Skin epidermis (tissue), 12 donors: ENCODE measurements around the gene C1R.

Experiments
- H3K27ac ChIP-seq, 21 experiments: fragments of 200-600 bp; sonication (generic) in 11 of 21; one replicate each; pipeline ENCODE4 v1.5.0; 2020; ENCODE audit warnings: mild to moderate bottlenecking in 3 of 21, inconsistent platforms in 2 of 21, moderate library complexity in 2 of 21
- H3K4me3 ChIP-seq, 7 experiments: fragments of 200-600 bp; sonication (generic) in 2 of 7; one replicate each; pipeline ENCODE4 v1.5.0; 2020; ENCODE audit warnings: inconsistent platforms in 2 of 7, mild to moderate bottlenecking in 2 of 7, moderate library complexity in 1 of 7

The C1R gene

GRCh38 chr12:7122811-7123769, 30.8 kb upstream of the C1R start:
- no peak overlapping the region for H3K4me3 ChIP-seq
- H3K27ac ChIP-seq, result peak overlapping the region in 9 of 21 experiments; percentile 9 to 57 (median 39)

GRCh38 chr12:7121324-7121723, 29.1 kb upstream of the C1R start:
- H3K4me3 ChIP-seq, result no peak overlapping the region
- H3K27ac ChIP-seq, result peak overlapping the region in 3 of 21 experiments; percentile 30 to 53 (median 35)

- Histone ChIP-seq H3K4me3 (no peak overlapping the region), H3K27ac (no peak overlapping the region)
Observed at GRCh38 chr12:7120166-7120565, 27.9 kb upstream of the C1R start.

- H3K27ac ChIP-seq, result no peak overlapping the region
- no peak overlapping the region for H3K4me3 ChIP-seq
Observed at GRCh38 chr12:7118881-7119280, 26.6 kb upstream of the C1R start.

GRCh38 chr12:7117670-7118069, 25.4 kb upstream of the C1R start:
- Histone ChIP-seq H3K27ac (no peak overlapping the region), H3K4me3 (no peak overlapping the region)

GRCh38 chr12:7116916-7117315, 24.7 kb upstream of the C1R start:
- Histone ChIP-seq H3K4me3 (no peak overlapping the region), H3K27ac (no peak overlapping the region)

- Histone ChIP-seq H3K27ac (no peak overlapping the region), H3K4me3 (no peak overlapping the region)
Observed at GRCh38 chr12:7116196-7116595, 24.0 kb upstream of the C1R start.

GRCh38 chr12:7114851-7115250, 22.6 kb upstream of the C1R start:
- Histone ChIP-seq H3K4me3 (no peak overlapping the region), H3K27ac (no peak overlapping the region)

- Histone ChIP-seq H3K27ac (peak overlapping the region in 2 of 21 experiments; percentile 6 to 14), H3K4me3 (no peak overlapping the region)
Observed at GRCh38 chr12:7114008-7114407, 21.8 kb upstream of the C1R start.

- peak overlapping the region in 4 of 21 experiments; percentile 6 to 57 (median 22) for H3K27ac ChIP-seq
- H3K4me3 ChIP-seq, result no peak overlapping the region
Observed at GRCh38 chr12:7113389-7113871, 21.2 kb upstream of the C1R start.

GRCh38 chr12:7112041-7112440, 19.8 kb upstream of the C1R start:
- Histone ChIP-seq H3K4me3 (no peak overlapping the region), H3K27ac (peak overlapping the region in 10 of 21 experiments; percentile 3 to 60 (median 38))

- Histone ChIP-seq H3K4me3 (no peak overlapping the region), H3K27ac (peak overlapping the region in 6 of 21 experiments; percentile 5 to 93 (median 31))
Observed at GRCh38 chr12:7110661-7111060, 18.4 kb upstream of the C1R start.

GRCh38 chr12:7109572-7109920, 17.3 kb upstream of the C1R start:
- peak overlapping the region in 5 of 7 experiments; percentile 38 to 61 (median 51) for H3K4me3 ChIP-seq
- peak overlapping the region in 20 of 21 experiments; percentile 27 to 99 (median 95) for H3K27ac ChIP-seq

- peak within 1 kb of the TSS; percentile 80 to 99 (median 95) for H3K27ac ChIP-seq
- H3K4me3 ChIP-seq, result peak within 1 kb of the TSS; percentile 38 to 61 (median 49)
Observed at GRCh38 chr12:7108796-7109571, 16.7 kb upstream of the C1R start, which contains the start of gene C1RL. Gene C1RL (minus strand): TSS chr12:7109214. CDS start chr12:7109180, 34 bp downstream.

- H3K27ac ChIP-seq, result peak overlapping the region; percentile 80 to 99 (median 95)
- peak overlapping the region; percentile 38 to 61 (median 49) for H3K4me3 ChIP-seq
Observed at GRCh38 chr12:7108003-7108795, 16.0 kb upstream of the C1R start.

- H3K4me3 ChIP-seq, result peak overlapping the region; percentile 38 to 61 (median 49)
- H3K27ac ChIP-seq, result peak overlapping the region in 20 of 21 experiments; percentile 80 to 99 (median 95)
Observed at GRCh38 chr12:7107636-7108002, 15.4 kb upstream of the C1R start.

- peak overlapping the region in 3 of 7 experiments; percentile 38 to 51 (median 47) for H3K4me3 ChIP-seq
- peak overlapping the region in 10 of 21 experiments; percentile 94 to 99 (median 96) for H3K27ac ChIP-seq
Observed at GRCh38 chr12:7107181-7107580, 14.9 kb upstream of the C1R start.

GRCh38 chr12:7106082-7106481, 13.8 kb upstream of the C1R start:
- H3K27ac ChIP-seq, result no peak overlapping the region
- H3K4me3 ChIP-seq, result no peak overlapping the region

GRCh38 chr12:7103837-7104584, 11.8 kb upstream of the C1R start:
- no peak overlapping the region for H3K4me3 ChIP-seq
- H3K27ac ChIP-seq, result no peak overlapping the region
